GM21447 (cell line): Measurements from ENCODE around the gene CCDC134.

Experiments
- ATAC-seq: cut with Tn5 transposase; IDR thresholded peaks from one replicate; pipeline ENCODE4 v1.9.1; 2021; ENCODE audit not compliant: unreplicated experiment

Gene CCDC134

DNA sequence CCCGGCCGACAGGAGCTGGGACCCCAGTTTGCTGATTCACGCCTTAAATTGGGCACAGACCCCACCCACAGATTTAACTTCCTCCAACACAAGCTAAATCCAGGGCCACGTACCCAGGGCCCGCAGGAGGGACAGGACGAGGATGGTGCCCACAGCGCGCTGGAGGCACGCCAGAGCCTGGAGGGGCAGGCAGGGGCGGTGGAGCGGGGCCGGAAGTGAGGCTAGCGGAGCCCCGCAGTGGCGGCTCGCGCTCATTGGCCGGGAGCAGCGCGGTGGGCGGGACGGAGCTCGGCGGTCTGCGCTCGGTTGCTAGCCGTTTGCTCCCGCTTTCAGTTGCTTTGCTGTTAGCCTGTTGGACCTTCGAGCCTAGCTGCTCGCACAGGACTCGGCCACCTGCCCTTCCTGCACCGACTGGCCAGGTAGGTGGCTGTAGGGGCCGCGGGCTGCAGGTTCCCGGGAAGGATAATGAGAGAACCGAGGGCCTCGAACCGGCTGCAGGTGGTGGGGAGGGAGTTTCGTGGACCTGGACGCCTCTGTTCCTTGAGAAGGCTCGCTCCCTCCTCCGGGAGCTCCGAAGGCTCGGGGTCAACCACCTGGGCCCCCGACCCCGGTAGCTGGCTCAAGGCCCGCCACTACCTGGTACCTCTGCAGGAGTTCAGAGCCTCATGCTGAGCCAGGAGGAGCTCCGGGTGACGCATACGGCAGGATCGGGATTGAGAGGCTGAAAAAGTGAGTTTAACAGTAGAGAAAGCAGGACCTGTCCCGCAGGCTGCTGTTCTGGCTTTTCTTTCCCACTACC, at the start of gene CCDC134:
TSS of gene CCDC134 (plus strand) at position 332 of the 799 bp plus-strand sequence. CDS start 8,212 bp downstream, outside the sequence.
- ATAC-seq, result peak; percentile 88

DNA sequence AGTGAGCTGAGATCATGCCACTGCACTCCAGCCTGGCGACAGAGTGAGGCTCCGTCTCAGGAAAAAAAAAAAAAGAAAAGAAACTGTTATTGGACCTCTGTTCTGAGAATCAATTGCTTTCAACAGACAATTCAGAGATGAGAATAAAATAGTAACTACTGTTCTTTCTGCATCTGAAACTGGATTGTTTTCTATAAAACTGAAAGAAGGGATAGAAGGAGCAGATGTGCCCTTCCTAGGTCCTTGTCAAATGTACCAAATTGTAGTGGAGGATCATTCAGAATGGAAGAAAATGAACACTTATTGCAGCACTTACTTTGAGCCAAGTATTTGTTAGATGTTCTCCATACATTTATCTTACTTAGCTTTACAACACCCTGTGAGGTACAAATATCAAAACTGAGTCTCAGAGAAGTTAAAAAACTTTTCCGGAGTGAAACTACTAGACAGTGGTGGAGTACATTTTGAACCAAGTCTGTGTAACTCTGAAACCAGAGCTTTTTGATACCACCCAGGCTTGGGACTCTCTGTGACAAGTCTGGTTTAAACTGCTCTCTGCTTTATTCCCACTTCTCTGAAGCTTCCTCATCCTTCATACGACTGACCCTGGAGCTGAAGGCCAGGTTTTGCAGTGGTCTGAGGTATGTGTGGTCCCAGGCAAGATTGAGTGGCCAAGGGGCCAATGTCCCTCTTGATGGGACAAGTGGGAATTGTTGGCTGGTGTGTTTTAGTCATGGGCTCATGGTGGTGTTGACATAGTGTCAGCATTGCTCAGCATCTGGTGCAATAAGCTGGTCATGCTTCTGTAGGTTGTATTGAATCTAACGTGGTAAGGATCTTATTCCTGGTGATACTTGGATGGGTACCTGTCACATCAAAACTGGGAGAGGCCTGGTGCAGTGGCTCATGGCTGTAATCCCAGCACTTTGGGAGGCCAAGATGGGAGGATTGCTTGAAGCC, 48.2 kb upstream of the CCDC134 start:
- ATAC-seq, result no peak

DNA sequence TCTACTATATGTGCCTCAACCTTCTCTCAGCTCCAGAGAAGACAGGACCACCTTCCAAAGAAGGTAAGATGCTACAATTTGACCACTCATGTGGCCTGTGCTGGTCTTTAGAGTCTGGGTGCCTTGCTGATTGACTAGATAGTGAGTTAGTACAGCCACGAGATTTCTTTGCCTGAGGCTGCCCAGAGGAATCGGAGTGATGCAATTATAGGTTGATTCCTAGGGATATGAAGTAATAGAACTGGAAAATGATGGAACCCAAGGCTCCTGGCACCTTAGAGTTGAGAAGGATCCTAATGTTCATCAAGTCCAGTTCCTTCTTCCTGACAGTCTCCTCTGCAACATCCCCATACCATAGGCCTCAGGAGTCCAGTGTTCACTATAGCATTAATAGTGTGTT, 46.5 kb upstream of the CCDC134 start:
- no peak for ATAC-seq

DNA sequence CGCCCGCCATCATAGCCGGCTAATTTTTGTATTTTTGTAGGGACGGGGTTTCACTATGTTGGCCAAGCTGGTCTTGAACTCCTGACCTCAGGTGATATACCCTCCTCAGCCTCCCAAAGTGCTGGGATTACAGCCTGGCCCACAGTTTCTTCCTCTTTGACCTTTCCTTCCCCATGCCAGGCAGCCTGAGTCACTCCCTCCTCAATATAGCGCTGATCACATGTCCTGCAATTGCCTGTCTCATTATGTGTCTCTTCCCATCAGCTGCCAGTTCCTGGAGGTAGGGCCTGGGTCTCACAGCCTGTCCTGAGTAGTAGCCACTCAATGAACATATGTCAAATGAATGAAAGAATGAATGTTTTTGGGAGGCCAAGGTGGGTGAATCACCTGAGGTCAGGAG, 43.0 kb upstream of the CCDC134 start:
- ATAC-seq, result no peak

DNA sequence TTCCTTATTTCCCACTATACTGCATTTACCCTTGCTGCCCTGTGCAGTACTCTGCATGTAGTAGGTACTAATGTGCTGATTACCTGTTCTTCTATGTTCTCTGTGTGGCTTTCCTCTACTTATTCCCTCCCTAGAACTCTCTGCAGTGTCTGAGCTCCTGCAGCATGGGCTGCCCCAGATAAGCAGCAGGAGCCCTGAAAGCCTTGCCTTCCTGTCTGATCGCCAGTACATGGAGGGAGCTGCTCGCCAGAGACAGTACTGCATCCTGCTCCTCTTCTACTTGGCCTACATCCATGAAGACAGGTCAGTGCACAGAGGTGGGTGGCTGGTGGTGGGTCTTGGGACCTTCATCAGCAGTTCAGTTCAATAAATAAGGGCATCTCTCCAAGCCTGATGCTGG, 42.2 kb upstream of the CCDC134 start:
- no peak for ATAC-seq

DNA sequence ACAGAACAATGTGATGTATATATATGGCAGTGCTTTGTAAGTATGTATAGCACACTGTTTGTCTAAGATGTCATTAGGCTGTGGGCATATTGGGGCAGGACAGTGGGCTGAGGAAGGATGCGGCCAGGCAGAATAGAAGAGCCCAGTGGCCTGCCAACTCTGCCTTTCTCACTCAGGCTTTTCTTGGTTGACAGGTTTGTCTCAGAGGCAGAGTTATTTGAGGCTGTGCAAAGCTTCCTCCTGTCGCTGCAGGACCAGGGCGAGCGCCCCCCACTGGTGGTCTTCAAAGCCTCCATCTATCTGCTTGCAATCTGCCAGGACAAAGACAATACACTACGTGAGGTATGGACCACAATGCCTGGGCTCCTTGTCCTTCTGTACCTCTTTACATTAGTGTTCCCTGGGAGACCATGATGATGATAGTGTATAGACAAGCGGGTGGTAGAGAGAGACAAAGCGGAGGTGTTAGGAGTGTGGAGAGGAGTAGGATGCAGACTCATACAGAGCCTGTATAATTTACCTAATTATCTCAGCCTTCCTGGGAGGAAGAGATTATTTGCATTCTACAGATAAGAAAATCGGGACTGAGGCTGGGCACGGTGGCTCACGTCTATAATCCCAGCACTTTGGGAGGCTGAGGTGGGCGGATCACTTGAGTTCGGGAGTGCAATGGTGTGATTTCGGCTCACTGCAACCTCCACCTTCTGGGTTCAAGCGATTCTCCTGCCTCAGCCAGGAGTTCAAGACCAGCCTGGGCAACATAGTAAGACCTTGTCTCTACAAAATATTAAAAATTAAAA, 37.3 kb upstream of the CCDC134 start:
- ATAC-seq, result no peak

DNA sequence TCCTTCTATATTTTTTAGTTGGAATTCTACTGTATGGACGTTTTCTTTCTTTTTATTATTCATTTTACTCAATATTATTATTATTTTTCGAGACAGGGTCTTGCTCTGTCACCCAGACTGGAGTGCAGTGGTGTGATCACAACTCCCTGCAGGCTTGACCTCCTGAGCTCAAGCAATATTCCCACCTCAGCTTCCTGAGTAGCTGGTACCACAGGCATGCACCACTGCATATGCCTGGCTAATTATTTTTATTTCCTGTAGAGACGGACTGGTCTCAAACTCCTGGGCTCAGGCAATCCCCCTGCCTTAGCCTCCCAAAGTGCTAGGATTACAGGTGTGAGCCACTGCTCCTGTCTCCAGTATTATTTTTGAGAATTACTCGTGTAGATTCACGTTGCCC, 34.0 kb upstream of the CCDC134 start:
- no peak for ATAC-seq

DNA sequence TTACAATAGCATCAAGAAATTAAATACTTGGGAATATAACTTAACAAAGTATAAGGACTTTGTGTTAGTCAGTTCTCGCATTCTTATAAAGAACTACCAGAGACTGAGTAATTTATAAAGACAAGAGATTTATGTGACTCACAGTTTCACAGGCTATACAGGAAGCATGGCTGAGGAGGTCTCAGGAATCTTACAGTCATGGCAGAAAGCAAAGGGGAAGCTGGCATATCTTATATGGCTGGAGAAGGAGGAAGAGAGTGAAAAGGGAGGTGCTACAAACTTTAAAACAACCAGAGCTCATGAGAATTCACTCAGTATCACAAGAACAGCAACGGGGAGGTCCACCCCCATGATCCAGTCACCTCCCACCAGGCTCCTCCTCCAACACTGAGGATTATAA, 32.0 kb upstream of the CCDC134 start:
- ATAC-seq, result no peak

DNA sequence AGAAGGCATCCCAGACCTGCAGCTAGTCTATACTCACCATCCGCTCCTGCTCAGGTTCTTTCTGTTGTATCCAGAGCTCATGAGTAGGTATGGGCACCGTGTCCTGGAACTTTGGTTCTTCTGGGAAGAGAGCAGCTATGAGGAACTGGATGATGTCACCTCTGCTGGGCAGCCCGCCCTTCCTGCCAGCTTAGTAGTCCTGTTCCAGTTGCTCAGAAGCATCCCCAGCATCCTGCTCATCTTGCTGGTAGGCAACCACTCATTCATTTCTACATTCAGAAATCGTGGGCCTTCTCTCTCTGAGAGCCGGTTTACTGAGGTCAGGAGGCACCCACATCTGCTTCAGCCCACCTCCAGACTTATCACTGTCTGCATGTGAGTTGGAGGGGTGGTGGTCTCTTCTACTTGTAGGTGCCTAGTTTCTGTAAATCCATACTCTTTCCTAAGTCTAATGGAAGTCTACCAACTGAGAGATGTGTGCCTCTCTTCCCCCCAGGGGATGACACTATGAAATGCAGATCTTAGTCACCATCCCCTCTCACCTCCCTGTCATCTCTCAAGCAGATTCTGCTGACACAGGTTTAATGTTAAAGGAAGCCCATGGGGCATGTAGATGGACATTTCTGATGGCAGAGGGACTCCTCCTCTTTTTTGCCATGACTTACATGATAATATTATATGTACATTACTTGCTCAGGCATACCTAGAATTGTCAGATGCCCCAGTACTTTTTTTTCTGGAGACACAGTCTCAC, 29.6 kb upstream of the CCDC134 start:
- no peak for ATAC-seq

DNA sequence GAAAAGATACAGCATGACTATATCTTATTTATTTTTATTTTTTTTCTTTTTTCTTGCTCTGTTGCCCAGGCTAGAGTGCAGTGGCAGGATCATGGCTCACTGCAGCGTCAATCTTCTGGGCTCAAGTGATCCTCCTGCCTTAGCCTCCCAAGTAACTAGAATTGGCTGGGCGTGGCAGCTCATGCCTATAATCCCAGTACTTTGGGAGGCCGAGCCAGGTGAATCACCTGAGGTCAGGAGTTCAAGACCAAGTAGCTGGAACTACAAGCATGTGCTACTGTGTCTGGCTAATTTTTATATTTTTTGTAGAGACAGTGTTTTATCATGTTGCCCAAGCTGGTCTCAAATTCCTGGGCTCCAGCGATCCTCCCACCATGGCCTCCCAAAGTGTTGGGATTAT, 28.3 kb upstream of the CCDC134 start:
- ATAC-seq, result no peak

DNA sequence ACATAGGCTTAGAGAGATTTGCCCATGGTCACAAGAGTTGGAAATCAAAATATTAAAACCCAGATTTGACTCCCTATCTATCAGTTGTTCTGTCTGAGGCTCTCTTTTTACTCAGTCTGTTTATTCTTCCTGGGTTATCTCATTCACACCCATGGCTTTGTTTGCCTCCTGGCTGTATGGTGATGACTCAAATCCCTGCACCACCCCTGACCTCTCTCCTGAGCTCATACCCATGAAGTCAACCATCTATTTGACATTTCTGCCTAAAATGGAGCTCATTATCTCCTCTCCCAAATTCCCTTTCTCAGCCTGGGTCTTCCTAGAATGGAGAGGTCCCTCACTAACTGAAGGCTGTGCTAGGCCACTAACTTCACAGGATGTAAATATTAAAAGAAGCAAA, 27.8 kb upstream of the CCDC134 start:
- no peak for ATAC-seq

DNA sequence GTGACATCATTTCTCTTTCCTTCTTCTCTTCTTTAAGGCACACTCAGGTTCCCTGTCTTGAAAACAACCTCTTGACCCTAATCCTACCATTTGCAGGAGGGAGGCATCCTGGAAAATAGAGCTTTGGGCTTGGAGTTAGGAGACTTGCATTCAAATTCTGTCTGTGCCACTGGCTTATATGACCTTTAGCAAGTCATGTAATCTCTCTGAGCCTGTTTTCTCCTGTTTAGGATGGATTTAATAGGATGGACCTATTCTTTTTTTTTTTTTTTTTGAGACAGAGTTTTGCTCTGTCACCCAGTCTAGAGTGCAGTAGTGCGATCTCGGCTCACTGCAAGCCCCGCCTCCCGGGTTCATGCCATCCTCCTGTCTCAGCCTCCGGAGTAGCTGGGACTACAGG, 25.1 kb upstream of the CCDC134 start:
- no peak for ATAC-seq

DNA sequence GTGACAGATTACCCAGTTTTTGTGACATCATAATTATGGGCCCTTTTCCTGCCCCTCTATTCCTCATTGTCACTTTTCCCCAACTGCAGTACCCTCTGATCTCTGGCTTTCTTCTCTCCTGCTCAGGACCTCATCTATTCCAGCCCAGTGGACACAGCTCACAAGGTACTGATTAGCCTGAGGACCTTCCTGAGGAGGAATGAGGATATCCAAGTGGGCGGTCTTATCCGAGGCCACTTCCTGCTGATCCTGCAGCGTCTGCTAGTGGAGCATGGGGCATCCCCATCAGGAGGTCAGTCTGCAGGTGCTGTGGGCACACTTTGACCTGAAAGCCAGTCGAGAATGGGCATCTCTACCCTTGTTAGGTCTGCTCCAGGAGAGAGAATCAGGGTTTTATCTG, 24.5 kb upstream of the CCDC134 start:
- ATAC-seq, result no peak

DNA sequence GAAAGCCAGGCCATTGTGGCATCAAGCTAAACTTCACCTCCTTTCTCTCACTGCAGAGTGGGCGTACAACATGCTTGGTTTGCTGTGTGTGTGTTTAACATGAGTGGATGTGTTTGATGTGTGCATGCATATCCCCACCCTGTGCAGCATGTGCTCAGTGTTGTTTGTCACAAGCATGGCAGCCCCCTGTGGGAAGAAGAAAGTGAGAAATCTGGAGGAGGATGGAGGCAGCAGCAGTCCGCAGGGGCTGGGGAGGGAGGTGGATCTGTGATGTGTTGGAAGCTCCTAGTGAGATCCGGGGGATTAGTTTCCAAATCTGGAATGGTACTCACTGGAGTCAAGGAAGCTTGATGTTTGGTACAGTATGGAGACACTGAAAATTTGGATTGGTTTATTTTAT, 24.1 kb upstream of the CCDC134 start:
- ATAC-seq, result no peak

DNA sequence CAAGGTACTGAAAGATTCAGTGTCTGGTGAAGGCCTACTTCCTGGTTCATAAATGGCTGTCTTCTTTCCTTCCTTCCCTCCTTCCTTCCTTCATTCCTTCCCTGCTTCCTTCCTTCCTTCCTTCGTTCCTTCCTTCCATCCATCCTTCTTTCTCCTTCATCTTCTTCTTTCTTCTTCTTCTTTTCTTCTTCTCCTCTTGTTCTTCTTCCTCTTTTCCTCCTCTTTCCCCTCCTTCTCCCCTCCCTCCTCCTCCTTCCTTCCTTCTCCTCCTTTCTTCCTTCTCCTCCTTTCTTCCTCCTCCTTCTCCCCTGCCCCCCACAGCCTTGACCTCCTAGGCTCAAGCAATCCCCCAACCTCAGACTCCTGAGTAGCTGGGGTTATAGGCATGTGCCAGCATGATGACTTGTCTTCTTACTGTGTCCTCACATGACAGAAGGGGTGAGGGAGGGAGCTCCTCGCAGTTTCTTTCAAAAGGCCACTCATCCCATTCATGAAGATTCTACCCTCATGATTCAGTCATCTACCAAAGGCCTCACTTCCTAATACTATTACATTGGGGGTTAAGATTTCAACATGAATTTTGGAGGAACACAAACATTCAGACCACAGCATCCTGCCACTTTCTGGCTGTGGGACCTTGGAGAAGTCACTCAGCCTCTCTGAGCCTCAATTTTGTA, 22.6 kb upstream of the CCDC134 start:
- no peak for ATAC-seq

DNA sequence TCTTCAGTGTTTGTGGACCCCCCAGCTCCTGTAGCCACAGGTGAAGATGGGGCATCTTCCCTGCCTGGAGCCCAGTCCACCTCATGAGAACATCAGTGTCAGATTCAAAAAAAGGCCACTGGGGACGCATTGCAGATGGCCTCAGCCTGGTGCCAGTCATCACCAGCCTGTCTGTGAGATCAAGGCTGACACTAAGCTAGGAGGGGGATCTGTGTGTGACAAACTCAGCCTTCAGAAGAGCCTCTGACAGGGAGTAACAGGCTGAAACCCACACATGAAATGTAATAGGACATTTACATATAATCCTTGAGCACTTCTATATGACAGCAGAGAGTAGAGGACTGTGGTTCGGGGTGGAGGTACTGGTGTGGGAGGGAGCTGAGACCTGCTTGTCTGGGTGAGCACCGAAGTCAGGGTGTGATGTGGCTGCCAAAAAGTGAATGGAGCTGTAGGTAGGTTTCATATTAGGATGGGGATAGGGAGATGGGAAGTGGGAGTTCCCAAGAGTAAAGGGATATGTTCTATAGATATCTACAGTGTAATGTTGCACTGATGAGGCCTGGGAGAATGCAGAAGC, 20.5 kb upstream of the CCDC134 start:
- ATAC-seq, result no peak

DNA sequence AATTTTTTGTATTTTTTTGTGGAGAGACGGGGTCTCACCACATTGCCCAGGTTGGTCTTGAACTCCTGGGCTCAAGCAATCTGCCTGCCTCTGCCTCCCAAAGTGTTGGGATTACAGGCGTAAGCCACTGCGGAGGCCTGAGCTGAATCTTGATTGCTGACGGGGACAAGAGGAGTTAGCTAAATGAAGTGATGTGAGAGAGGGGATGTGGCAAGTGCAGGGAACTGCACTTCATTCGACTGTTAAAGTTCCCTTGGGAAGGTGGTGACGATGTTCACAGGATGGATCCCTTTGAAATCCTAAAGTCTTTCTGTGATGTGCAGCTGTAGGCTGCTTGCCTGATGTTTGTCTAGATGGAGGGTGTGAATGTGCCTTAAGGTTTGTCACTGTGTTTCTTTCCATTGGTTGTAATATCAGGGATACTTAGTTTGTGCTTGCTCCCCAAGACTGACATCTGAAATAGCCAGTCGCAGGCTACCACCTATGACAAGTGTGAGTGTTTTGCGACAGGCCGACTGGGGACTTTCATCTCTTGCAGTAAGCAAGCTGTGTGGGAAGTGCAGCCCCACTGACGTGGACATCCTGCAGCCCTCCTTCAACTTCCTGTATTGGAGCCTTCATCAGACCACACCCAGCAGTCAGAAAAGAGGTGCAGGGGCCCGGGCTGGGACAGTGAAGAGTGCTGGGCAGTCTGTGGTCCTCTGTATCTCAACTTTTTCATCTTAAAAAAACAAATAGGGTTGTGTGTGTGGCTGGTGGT, 19.6 kb upstream of the CCDC134 start:
- ATAC-seq, result peak; percentile 89

DNA sequence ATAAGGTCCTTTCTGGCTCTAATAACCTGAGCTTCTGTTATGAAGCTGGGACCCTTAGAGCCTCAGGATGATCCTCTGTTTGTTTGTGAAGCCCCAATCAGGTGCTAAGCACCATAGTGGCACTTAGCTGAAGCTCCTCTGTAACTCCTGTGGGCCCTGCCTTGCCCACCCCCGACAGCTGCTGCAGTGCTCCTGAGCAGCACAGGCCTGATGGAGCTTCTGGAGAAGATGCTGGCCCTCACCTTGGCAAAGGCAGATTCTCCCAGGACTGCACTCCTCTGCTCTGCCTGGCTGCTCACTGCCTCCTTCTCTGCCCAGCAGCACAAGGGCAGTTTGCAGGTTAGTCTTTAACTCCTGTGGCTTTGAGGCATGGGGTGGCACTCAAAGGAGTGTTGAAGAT, 19.0 kb upstream of the CCDC134 start:
- peak; percentile 14 for ATAC-seq

DNA sequence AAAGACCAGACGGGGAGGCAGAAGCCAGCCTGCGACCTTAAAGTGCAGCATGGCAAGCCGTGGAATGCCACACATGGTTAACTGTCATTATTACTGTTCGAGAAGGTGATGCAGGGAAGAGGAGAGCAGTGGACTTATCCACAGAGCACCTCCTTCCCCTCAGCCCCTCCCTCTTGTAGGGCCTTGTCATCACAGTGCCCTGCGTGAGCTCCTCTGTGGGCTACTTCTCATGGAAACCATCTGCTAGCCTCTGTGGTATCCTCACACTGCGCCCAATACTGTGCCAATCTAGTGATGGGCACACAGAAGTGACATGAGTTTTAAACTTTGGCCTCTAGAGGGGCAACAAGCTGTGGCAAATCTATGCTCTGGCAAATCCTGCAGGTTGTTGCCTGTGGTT, 18.2 kb upstream of the CCDC134 start:
- ATAC-seq, result no peak
